ENCODE data around the gene C11orf68. TPM values are rescaled to one million over a fixed set of nuclear protein-coding genes. Genes with fewer than 3 reads are reported as not detected.
A peak's percentile ranks its signal among the peaks of the same experiment; 100 is the strongest.

The C11orf68 gene
- total RNA-seq, 1 experiment from 2014 or later: 31.9 TPM

GRCh38 chr11:65916391-65916790 lies 2.5 kb downstream of the C11orf68 start:
- no peak overlapping the region for H3K27ac Mint-ChIP-seq
- ATAC-seq: no peak

More at GRCh38 chr11:65916391-65916790, 2.5 kb downstream of the C11orf68 start:
- Mint-ChIP-seq H3K36me3 (no peaks in the 10 kb centered on the region), H3K4me1 (peaks cover 23% of the 10 kb centered on the region), H3K4me3 (peak overlapping the region; percentile 50), H3K27me3 (ENCODE audit: low read depth) (peaks cover 6% of the 10 kb centered on the region), H3K9me3 (no peaks in the 10 kb centered on the region)
- ChIA-PET POLR2A (interaction anchor here (0.6 to 1.1 kb wide), 3 partner anchors 30 to 57 kb away, joined by 3 read pairs; partner anchors contain the start of gene MUS81), CTCF (interaction anchor here (0.6 to 2.6 kb wide), 3 partner anchors 25 to 246 kb away, joined by 5 to 9 read pairs (median 5); partner anchors contain the start of gene CCDC85B)
- TF ChIP-seq, protein P1, sequence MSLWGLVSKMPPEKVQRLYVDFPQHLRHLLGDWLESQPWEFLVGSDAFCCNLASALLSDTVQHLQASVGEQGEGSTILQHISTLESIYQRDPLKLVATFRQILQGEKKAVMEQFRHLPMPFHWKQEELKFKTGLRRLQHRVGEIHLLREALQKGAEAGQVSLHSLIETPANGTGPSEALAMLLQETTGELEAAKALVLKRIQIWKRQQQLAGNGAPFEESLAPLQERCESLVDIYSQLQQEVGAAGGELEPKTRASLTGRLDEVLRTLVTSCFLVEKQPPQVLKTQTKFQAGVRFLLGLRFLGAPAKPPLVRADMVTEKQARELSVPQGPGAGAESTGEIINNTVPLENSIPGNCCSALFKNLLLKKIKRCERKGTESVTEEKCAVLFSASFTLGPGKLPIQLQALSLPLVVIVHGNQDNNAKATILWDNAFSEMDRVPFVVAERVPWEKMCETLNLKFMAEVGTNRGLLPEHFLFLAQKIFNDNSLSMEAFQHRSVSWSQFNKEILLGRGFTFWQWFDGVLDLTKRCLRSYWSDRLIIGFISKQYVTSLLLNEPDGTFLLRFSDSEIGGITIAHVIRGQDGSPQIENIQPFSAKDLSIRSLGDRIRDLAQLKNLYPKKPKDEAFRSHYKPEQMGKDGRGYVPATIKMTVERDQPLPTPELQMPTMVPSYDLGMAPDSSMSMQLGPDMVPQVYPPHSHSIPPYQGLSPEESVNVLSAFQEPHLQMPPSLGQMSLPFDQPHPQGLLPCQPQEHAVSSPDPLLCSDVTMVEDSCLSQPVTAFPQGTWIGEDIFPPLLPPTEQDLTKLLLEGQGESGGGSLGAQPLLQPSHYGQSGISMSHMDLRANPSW (CRISPR knock-in tag; conservative IDR thresholded peaks at IDR 0.05; ENCODE audit: low read depth): no peak
- TF ChIP-seq HMGA2 (CRISPR knock-in tag; IDR thresholded peaks at IDR 0.05) (no peak), ZSCAN18 (CRISPR knock-in tag; IDR thresholded peaks at IDR 0.05) (no peak), ZNF138 (CRISPR knock-in tag; conservative IDR thresholded peaks at IDR 0.05) (no peak), ARID4B (CRISPR knock-in tag; IDR thresholded peaks at IDR 0.05; ENCODE audit: borderline replicate concordance) (no peak), HMGXB4 (CRISPR knock-in tag; IDR thresholded peaks at IDR 0.05) (no peak), GRHL2 (CRISPR knock-in tag; IDR thresholded peaks at IDR 0.05; ENCODE audit: insufficient replicate concordance, severe bottlenecking) (no peak), NFE2L1 (CRISPR knock-in tag; IDR thresholded peaks at IDR 0.05) (no peak)
- TF ChIP-seq, protein P2, sequence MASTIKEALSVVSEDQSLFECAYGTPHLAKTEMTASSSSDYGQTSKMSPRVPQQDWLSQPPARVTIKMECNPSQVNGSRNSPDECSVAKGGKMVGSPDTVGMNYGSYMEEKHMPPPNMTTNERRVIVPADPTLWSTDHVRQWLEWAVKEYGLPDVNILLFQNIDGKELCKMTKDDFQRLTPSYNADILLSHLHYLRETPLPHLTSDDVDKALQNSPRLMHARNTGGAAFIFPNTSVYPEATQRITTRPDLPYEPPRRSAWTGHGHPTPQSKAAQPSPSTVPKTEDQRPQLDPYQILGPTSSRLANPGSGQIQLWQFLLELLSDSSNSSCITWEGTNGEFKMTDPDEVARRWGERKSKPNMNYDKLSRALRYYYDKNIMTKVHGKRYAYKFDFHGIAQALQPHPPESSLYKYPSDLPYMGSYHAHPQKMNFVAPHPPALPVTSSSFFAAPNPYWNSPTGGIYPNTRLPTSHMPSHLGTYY (CRISPR knock-in tag; IDR thresholded peaks at IDR 0.05): no peak
- TF ChIP-seq, protein P3, sequence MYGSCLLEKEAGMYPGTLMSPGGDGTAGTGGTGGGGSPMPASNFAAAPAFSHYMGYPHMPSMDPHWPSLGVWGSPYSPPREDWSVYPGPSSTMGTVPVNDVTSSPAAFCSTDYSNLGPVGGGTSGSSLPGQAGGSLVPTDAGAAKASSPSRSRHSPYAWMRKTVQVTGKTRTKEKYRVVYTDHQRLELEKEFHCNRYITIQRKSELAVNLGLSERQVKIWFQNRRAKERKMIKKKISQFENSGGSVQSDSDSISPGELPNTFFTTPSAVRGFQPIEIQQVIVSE (CRISPR knock-in tag; IDR thresholded peaks at IDR 0.05; ENCODE audit: borderline replicate concordance): no peak
- DNase-seq (ENCODE audit: low spot score): no peak
